ENCODE measurements around the gene ENPP6. TPM values are rescaled to one million over a fixed set of nuclear protein-coding genes. Genes with fewer than 3 reads are reported as not detected.

The ENPP6 gene
- total and polyA plus RNA-seq, 4 donors: 0.13 to 1.8 (median 0.19) TPM; not detected in 1

DNA sequence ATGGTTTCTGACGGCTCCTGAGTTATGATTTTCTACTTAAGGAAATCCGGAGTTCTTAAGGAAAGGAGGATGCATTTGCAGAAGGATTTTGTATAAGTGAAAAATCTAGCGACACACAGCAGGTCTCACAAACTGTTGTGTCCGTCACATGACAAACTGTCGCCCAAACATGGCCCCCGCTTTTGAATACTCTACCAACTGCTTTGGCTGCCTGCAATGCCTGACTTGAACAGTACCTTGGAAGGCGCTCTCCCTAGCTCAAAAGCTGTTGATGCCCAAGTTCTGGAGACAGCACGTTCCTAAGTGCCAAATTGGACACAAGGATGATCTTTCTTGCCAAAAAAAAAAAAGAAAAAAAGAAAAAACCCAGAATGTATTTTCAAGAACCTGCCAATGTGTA lies 103.2 kb downstream of the ENPP6 start:
- Histone ChIP-seq H3K4me3 (ENCODE audit: low read length in 2 of 2) (no peak overlapping the region), H3K9me3 (ENCODE audit: control insufficient read depth, low read length) (peaks cover 2% of the 10 kb centered on the region), H3K36me3 (ENCODE audit: control insufficient read depth in 1 of 2, insufficient read depth in 2 of 2, low read length in 1 of 2) (no peaks in the 10 kb centered on the region), H3K4me1 (ENCODE audit: control insufficient read depth in 1 of 2, insufficient read depth in 2 of 2, low read length in 2 of 2) (no peaks in the 10 kb centered on the region), H3K27me3 (ENCODE audit: control insufficient read depth in 1 of 2, insufficient read depth in 2 of 2, low read length in 1 of 2) (no peaks in the 10 kb centered on the region), H3K27ac (ENCODE audit: low read depth in 1 of 2, low read length in 2 of 2) (no peak overlapping the region)
- DNase-seq (no peak), ATAC-seq (ENCODE audit: low FRiP score) (no peak)
- intact Hi-C loops (cut with DNase I): no loop called here
- 55 to 56% methylated on average over 8 of the region's 8 CpGs for WGBS, 2 donors

- DNase-seq: no peak
- no peak for ATAC-seq (ENCODE audit: low FRiP score)
- WGBS, 2 donors: 90 to 92% methylated on average over 13 of the region's 13 CpGs
Measured at GRCh38 chr4:184112006-184112550, 105.6 kb downstream of the ENPP6 start.

GRCh38 chr4:184111233-184111832 lies 106.3 kb downstream of the ENPP6 start:
- intact Hi-C loops (cut with DNase I): no loop called here
- H3K27me3 ChIP-seq (ENCODE audit: control insufficient read depth in 1 of 2, insufficient read depth in 2 of 2, low read length in 1 of 2): no peaks in the 10 kb centered on the region
- H3K27ac ChIP-seq (ENCODE audit: low read depth in 1 of 2, low read length in 2 of 2): no peak overlapping the region
- H3K4me1 ChIP-seq (ENCODE audit: control insufficient read depth in 1 of 2, insufficient read depth in 2 of 2, low read length in 2 of 2): no peaks in the 10 kb centered on the region
- no peaks in the 10 kb centered on the region for H3K36me3 ChIP-seq (ENCODE audit: control insufficient read depth in 1 of 2, insufficient read depth in 2 of 2, low read length in 1 of 2)
- 93 to 94% methylated on average over 7 of the region's 7 CpGs for WGBS, 2 donors
- DNase-seq (no peak), ATAC-seq (ENCODE audit: low FRiP score) (no peak)
- H3K9me3 ChIP-seq (ENCODE audit: control insufficient read depth, low read length): peaks cover 2% of the 10 kb centered on the region
- no peak overlapping the region for H3K4me3 ChIP-seq (ENCODE audit: low read length in 2 of 2)

More at GRCh38 chr4:184112006-184112550, 105.6 kb downstream of the ENPP6 start:
- no peaks in the 10 kb centered on the region for H3K27me3 ChIP-seq (ENCODE audit: control insufficient read depth in 1 of 2, insufficient read depth in 2 of 2, low read length in 1 of 2)
- H3K27ac ChIP-seq (ENCODE audit: low read depth in 1 of 2, low read length in 2 of 2): no peak overlapping the region
- intact Hi-C loops (cut with DNase I): no loop called here
- no peak overlapping the region for H3K4me3 ChIP-seq (ENCODE audit: low read length in 2 of 2)
- H3K4me1 ChIP-seq (ENCODE audit: control insufficient read depth in 1 of 2, insufficient read depth in 2 of 2, low read length in 2 of 2): no peaks in the 10 kb centered on the region
- H3K36me3 ChIP-seq (ENCODE audit: control insufficient read depth in 1 of 2, insufficient read depth in 2 of 2, low read length in 1 of 2): no peaks in the 10 kb centered on the region
- H3K9me3 ChIP-seq (ENCODE audit: control insufficient read depth, low read length): peaks cover 2% of the 10 kb centered on the region

DNA sequence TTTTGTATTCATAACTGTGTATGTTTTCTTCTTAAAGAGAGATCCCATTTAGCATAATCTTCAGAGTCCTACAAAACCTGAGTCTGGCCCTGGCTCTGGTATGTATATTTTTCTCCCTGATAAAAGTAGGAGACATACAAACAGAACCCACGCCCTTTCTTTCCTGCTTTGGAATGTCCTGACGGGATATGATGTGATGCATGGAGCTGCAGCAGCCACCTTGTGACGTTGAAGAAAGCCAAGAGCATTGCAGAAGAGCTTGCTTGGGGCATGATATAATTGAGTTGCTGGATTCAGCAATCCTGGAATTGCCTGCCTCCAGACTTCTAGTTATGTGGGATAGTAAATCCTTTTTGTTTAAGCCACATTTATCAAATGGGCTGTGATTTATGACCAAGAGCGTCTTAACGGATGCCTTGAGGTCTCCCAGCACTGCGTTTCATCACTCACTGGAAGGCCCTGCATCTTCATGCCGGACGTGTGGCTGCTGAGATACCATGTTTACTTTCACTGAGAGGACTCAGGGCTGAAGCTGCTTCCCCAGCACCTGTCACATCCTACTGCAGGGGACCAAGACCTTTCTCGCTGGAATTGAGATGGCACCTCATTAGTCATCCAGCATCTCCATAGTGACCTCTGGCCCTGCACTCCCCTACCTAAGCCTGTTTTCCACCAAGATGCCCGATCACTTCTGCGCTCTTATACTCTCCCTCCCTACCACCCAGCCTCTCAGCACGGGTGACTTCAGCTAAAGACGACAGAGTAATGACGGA lies 107.0 kb downstream of the ENPP6 start:
- DNase-seq (no peak), ATAC-seq (ENCODE audit: low FRiP score) (no peak)
- WGBS, 2 donors: 79 to 85% methylated on average over 14 of the region's 14 CpGs
- Histone ChIP-seq H3K27me3 (ENCODE audit: control insufficient read depth in 1 of 2, insufficient read depth in 2 of 2, low read length in 1 of 2) (no peaks in the 10 kb centered on the region), H3K4me3 (ENCODE audit: low read length in 2 of 2) (no peak overlapping the region), H3K36me3 (ENCODE audit: control insufficient read depth in 1 of 2, insufficient read depth in 2 of 2, low read length in 1 of 2) (no peaks in the 10 kb centered on the region), H3K27ac (ENCODE audit: low read depth in 1 of 2, low read length in 2 of 2) (no peak overlapping the region), H3K4me1 (ENCODE audit: control insufficient read depth in 1 of 2, insufficient read depth in 2 of 2, low read length in 2 of 2) (no peaks in the 10 kb centered on the region), H3K9me3 (ENCODE audit: control insufficient read depth, low read length) (peaks cover 2% of the 10 kb centered on the region)
- intact Hi-C loops (cut with DNase I): no loop called here

DNA sequence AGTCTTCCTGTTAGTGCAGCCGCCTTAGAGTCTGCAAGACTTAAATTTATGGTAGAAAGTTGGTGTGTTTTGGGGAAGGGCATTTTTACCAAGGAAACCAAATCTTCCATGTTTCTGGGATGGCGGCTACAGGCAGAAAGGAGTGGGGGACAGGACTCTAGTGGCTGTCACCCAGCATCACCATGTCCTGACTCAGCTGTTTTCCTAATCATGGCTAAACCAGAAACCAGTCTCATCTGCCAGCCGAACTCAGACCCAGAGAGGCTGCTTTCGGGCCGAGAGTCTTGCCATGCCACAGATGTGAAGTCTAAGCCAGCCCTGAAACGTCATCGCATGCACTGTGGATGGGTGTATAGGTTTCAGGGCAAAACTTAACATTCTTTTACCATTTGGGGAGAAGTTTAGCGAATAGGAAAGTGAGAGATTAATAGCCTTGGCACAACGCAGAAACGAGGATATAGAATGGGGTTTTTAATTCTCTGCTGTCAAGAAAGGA lies 109.6 kb downstream of the ENPP6 start:
- intact Hi-C loops (cut with DNase I): loop anchor here in 1 of 2 donors (10.0 kb wide), 1 partner anchor 263 kb away; no protein-coding TSS in a partner anchor
- Histone ChIP-seq H3K27me3 (ENCODE audit: control insufficient read depth in 1 of 2, insufficient read depth in 2 of 2, low read length in 1 of 2) (no peaks in the 10 kb centered on the region), H3K27ac (ENCODE audit: low read depth in 1 of 2, low read length in 2 of 2) (no peak overlapping the region), H3K36me3 (ENCODE audit: control insufficient read depth in 1 of 2, insufficient read depth in 2 of 2, low read length in 1 of 2) (no peaks in the 10 kb centered on the region), H3K4me1 (ENCODE audit: control insufficient read depth in 1 of 2, insufficient read depth in 2 of 2, low read length in 2 of 2) (no peaks in the 10 kb centered on the region), H3K4me3 (ENCODE audit: low read length in 2 of 2) (no peak overlapping the region), H3K9me3 (ENCODE audit: control insufficient read depth, low read length) (peaks cover 2% of the 10 kb centered on the region)
- ATAC-seq (ENCODE audit: low FRiP score) (no peak), DNase-seq (no peak)
- WGBS, 2 donors: 83 to 91% methylated on average over 10 of the region's 10 CpGs

GRCh38 chr4:184104419-184105101 lies 113.1 kb downstream of the ENPP6 start:
- Histone ChIP-seq H3K9me3 (ENCODE audit: control insufficient read depth, low read length) (no peaks in the 10 kb centered on the region), H3K4me3 (ENCODE audit: low read length in 2 of 2) (no peak overlapping the region), H3K4me1 (ENCODE audit: control insufficient read depth in 1 of 2, insufficient read depth in 2 of 2, low read length in 2 of 2) (no peaks in the 10 kb centered on the region), H3K36me3 (ENCODE audit: control insufficient read depth in 1 of 2, insufficient read depth in 2 of 2, low read length in 1 of 2) (no peaks in the 10 kb centered on the region), H3K27me3 (ENCODE audit: control insufficient read depth in 1 of 2, insufficient read depth in 2 of 2, low read length in 1 of 2) (no peaks in the 10 kb centered on the region), H3K27ac (ENCODE audit: low read depth in 1 of 2, low read length in 2 of 2) (peak overlapping the region in 1 of 2 donors; percentile 35)
- ATAC-seq (ENCODE audit: low FRiP score) (no peak), DNase-seq (no peak)
- intact Hi-C loops (cut with DNase I): loop anchor here (5.0 to 10.0 kb wide), 2 partner anchors 260 to 262 kb away; no protein-coding TSS in a partner anchor
- whole genome bisulfite sequencing, 2 donors: 24 to 27% methylated on average over 5 of the region's 5 CpGs

- no peak for DNase-seq
- no peak overlapping the region for H3K4me3 ChIP-seq (ENCODE audit: low read length in 2 of 2)
- peak overlapping the region in 1 of 2 donors; percentile 5 for H3K27ac ChIP-seq (ENCODE audit: low read depth in 1 of 2, low read length in 2 of 2)
- no peaks in the 10 kb centered on the region for H3K4me1 ChIP-seq (ENCODE audit: control insufficient read depth in 1 of 2, insufficient read depth in 2 of 2, low read length in 2 of 2)
- H3K27me3 ChIP-seq (ENCODE audit: control insufficient read depth in 1 of 2, insufficient read depth in 2 of 2, low read length in 1 of 2): no peaks in the 10 kb centered on the region
- WGBS, 2 donors: 16 to 18% methylated on average over 16 of the region's 16 CpGs
- H3K9me3 ChIP-seq (ENCODE audit: control insufficient read depth, low read length): no peaks in the 10 kb centered on the region
- intact Hi-C loops (cut with DNase I): loop anchor here (5.0 to 10.0 kb wide), 2 partner anchors 259 to 261 kb away; no protein-coding TSS in a partner anchor
- ATAC-seq (ENCODE audit: low FRiP score): peak; percentile 12
- H3K36me3 ChIP-seq (ENCODE audit: control insufficient read depth in 1 of 2, insufficient read depth in 2 of 2, low read length in 1 of 2): no peaks in the 10 kb centered on the region
Measured at GRCh38 chr4:184103527-184104264, 114.0 kb downstream of the ENPP6 start.

- ATAC-seq (ENCODE audit: low FRiP score) (no peak), DNase-seq (no peak)
- H3K4me3 ChIP-seq (ENCODE audit: low read length in 2 of 2): no peak overlapping the region
- H3K4me1 ChIP-seq (ENCODE audit: control insufficient read depth in 1 of 2, insufficient read depth in 2 of 2, low read length in 2 of 2): no peaks in the 10 kb centered on the region
- no peaks in the 10 kb centered on the region for H3K27me3 ChIP-seq (ENCODE audit: control insufficient read depth in 1 of 2, insufficient read depth in 2 of 2, low read length in 1 of 2)
- 89 to 92% methylated on average over 4 of the region's 4 CpGs for WGBS, 2 donors
- no peak overlapping the region for H3K27ac ChIP-seq (ENCODE audit: low read depth in 1 of 2, low read length in 2 of 2)
- H3K36me3 ChIP-seq (ENCODE audit: control insufficient read depth in 1 of 2, insufficient read depth in 2 of 2, low read length in 1 of 2): no peaks in the 10 kb centered on the region
- no peaks in the 10 kb centered on the region for H3K9me3 ChIP-seq (ENCODE audit: control insufficient read depth, low read length)
- intact Hi-C loops (cut with DNase I): loop anchor here (5.0 to 10.0 kb wide), 2 partner anchors 258 to 261 kb away; no protein-coding TSS in a partner anchor
Measured at GRCh38 chr4:184102927-184103326, 114.7 kb downstream of the ENPP6 start.
